ENCODE results near the gene SGPL1.
"Not testable (repeated sequence)": the region's sequence is repeated elsewhere in the genome, so short reads cannot be mapped to it uniquely, and the experiment has no call there.

- not testable (repeated sequence) for TF ChIP-seq POLR2A (IDR thresholded peaks at IDR 0.05; ENCODE audit: low read length); GATA1 (IDR thresholded peaks at IDR 0.05; ENCODE audit: low read depth, low read length)
These were observed 45.9 kb downstream of the SGPL1 start for GRCh38 chr10:70861495-70862197.
